NCI-H1048 (cell line): Measurements from ENCODE around the gene UCP2.

Experiments used
- DNase-seq: peaks from one replicate; lab custom pipeline; 2025; lab: John Stamatoyannopoulos, UW

UCP2 gene, protein sequence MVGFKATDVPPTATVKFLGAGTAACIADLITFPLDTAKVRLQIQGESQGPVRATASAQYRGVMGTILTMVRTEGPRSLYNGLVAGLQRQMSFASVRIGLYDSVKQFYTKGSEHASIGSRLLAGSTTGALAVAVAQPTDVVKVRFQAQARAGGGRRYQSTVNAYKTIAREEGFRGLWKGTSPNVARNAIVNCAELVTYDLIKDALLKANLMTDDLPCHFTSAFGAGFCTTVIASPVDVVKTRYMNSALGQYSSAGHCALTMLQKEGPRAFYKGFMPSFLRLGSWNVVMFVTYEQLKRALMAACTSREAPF

DNA sequence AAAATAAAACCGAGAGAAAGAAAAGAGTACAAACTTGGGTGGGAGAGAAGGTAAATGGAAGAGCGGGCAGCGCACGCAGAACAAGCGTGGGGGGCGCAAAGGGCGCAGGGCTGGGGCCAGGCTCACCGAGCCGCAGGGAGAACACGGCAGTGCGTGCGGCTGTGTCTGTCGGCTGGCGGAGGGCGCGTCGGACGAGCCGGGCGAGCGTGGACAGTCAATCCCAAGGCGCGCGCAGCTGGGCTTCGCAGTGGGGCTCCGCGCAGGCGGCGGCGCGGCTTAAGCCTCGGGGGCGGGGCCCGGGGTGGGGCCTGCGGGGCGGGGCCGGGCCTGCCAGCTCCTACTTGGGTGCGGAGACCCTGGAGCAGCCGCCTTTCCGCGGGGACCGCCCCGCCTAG is at the start of gene UCP2:
TSS of gene UCP2 (minus strand) at position 249 of the 395 bp plus-strand sequence. CDS start 4,465 bp downstream, outside the sequence.
- peak; percentile 58 for DNase-seq

DNA sequence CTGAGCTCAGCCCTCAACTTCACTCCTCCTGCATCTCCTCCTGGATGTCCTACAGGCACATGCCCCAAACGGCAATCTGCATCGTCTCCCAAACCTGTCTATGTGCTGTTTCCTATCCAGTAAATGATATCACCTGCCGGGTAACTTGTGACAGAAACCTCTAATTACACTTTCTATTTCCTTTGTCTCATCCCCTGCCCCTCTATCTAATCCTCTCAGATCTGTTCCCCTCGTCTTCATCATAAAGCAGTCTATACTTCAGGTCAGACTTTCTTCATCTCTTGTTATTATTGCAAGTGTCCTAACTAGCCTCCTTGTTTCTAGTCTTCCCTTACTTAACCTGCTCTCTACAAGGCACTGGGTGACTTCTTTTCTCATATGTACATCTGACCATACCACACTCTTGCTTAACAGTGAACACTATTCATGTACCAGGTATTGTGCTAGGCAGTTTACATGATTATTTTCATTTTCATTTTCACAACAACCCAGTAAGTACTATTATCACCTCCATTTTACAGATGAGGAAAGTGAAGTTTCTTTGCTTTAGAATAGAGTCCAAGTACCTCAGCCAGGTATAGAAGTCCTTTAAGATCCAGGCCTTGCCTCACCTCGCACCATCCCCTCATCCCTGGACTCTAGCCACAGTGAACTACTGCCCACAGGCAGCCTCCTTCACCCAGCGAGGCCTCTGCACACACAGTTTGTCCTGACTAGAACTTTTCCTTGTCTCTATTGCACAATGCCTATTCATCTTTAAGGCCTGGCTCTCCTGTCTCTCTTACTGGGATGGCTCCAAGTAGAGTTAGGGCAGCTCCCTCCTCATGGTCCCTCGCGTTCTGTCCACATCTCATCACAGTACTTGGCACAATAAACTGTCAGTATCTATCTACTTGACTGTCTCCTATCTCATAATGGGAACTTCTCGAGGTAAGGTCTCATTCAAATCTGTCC is 48.4 kb upstream of the UCP2 start:
- no peak for DNase-seq

DNA sequence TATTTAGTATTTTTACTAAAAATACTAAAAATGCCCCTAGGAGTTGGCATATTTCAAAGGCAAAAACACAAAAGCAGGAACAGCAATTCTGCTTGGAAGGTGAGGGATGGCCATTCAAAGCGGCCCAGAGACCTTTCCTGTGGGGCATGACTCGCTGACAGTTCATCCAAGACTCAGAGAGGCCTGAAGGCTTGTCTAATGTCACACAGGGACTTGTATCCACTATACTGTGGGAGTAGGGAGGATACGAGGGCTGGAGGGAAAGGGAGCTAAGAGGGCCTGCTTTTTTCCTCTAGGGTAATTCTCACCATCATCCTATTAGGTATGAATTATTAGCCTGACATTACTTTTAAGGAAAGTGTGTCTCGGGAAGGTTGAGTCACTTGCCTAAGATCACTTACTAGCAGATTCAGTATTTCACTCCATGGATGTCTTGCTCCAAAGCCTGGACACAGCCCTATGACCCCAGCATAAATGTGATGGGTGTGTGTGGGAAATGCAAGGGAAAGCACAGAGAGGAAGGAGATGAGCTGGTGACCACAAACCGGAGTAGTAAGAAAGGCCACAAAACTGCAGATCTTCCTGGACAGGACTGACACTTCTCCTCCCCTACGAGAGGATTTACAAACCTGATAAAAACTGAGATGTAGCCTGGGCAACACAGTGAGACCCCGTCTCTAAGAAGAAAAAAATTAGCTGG is 43.0 kb upstream of the UCP2 start:
- DNase-seq: no peak

DNA sequence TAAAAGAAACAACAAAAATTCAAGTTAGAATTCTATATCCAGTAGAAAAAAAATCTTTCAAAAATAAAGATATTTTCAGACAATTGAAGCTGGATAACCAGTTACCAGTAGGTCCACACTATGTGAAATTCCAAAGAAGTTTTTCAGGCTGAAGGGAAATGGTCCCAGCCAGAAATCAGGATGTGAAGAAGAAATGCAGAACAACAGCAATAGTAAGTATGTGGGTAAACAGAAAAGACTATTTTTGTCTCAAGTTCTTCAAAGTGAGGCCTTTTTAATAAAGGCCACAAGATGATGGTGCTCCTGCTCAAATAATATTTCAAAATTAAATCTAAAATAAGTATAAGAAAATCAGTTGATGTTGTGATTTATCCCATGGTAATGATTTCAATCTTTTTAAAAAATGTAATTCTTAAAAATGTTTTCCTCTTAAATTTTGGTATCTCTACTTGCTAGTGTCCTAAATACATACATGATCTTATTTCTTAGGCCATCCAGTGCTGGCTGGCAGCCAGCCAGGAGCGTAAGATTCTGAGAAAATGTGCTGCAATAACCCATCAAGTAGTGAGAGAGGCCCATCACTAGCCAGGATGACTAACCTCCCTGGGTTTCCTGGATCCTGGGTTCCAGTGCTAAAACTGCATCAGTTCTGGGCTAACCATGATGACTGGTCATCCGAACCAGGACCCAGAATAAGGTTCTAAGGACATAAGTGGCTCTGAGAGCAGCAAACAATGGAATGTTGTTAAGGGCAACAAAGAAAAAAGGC is 41.8 kb upstream of the UCP2 start:
- no peak for DNase-seq

DNA sequence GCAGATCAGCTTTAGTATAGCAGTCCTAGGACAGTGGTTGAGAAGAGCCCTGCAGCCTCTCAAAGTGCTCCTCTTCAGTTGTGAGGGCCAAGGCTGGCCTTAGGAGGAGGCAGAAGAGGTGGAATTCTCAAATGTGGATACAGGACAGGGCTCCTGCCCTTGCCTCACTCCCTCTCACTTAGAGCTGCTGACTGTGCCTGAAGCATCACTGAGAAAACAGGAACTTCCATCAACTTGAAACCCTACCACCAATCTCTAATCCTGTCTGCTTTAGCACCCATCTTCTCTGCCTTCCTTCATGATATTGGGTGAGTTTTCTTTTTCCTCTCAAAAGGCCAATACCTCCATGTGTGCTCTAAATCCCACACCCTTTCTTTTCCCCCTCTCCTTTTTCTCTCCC is 40.6 kb upstream of the UCP2 start:
- no peak for DNase-seq

DNA sequence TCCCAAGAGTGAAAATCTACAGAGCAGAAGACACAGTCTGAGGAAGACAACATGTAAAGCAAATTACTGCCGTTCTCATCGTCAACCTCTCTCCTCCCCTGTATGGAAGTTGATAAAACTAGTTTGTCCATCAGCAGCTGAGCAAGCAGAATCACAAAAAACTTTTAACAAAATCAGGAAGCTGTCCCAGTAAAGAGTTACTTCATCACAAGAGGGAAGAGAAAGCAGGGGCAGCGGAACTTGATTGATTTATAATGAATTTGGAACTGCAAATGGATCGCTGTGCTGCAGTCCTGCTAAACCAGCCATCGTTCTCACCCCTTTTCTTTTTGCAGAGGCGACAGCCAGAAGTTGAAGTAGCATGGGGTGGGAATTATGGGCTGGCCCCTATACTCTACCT is 39.9 kb upstream of the UCP2 start:
- no peak for DNase-seq

DNA sequence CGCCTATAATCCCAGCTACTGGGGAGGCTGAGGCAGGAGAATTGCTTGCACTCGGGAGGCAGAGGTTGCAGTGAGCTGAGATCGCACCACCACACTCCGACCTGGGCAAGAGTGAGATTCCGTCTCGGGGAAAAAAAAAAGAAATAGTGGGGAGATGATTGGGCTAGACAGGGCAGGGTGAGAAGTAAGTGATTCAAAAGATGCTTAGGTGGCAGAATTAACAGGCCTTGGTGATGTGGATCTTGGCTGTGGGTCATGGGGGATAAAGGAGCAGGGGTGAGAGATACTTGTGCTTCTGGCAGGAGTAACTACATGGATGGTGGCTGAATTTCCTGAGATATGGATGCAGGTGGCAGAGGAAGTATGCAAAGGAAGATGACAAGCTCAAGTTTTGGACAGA is 39.4 kb upstream of the UCP2 start:
- DNase-seq: no peak

DNA sequence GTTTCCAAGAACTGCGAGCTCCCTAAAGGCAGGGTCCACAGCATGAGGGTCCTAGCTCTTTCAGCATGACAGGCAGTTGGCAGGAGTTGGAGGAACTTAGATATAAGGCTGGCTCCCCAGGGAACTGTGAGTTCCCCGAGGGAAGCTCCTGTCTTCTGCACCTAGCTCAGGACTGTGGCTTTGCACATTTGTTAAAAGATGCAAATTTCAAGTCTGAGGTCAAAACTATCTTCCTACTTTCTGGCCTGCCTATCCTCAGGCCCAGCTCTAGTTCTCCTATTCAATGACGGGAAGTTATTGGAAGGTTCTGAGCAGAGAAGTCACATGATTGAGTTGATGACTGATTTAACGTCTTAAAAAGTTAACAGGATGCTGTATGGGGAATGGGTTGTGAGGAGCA is 37.9 kb upstream of the UCP2 start:
- DNase-seq: no peak

DNA sequence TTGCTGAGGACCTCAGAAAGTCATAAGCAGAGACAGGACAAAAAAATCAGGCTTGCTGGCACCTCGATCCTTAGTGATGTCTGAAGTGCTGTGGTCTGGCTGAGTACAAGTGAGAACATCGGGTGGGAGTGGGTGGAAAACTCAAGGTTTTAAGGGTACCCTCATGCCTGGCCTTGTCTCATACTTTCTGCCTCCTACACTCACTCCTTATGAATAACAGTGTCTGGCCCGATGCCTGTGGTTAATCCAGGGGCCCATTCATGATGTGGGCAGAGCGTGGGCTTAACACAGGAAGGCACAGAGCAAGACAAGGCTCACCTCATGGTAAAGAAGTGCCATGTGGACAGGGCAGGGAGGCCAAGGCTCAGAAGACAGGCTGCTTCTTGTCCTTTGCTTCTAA is 37.2 kb upstream of the UCP2 start:
- no peak for DNase-seq

DNA sequence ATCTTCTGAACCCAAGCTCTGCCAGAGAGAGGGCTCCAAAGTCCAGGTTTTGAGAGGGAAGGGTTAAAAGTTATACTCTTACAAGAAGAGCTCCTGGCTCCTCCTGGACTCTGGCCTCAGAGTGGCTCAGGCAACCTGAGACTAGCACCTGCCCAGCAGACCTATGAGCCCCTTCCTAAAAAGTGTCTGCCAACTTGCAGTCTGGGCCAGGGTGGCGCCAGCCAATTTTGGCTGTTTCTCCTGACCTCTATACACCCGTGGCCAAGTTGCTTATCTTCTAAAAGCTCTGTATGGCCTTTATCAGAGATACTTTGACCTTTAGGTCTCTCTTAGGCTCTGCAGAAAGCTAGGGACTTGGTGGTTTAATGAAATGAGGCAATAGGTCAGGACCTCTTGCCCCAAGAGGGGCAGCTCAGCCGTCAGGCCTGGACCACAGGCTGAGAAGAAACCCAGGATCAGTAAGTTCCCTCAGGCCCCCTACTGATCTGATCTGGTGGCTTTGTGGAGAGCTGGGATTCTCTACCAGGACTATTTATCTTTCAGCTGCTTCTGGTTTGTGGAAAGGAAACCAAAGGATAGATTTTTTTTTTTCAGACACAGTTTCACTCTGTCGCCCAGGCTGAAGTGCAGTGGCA is 36.6 kb upstream of the UCP2 start:
- DNase-seq: no peak

DNA sequence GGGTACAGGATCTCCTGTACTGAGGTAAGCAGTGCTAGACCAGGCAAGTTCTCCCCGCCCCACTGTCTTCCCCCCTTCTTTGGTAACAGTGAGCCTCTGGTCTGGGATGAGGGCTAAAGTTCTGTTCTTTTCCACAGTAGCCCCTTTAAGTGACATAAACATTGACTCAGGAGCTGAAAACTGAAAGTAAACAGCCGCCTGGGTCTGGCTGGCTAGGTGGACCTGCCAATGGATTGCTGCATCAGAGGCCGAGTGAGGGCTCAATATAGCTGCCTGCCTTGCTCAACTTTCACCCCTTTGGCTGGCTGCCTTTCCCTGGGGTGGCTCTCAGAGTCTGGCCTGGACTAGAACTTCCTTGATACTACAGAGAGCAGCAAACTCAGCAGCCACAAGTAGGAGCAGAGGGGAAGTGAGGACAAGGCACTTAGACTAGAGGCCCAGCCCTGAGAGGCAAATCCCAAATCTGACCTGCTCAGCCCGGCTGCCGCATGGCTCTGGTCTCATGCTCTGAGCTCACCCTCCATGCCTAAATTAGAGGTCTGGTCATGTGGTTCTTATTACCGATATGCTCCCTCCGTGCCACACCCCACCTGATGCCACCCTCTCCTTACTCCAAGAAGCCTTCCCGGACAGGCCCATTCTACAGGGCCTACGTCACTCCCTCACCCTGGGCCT is 35.8 kb upstream of the UCP2 start:
- DNase-seq: no peak

DNA sequence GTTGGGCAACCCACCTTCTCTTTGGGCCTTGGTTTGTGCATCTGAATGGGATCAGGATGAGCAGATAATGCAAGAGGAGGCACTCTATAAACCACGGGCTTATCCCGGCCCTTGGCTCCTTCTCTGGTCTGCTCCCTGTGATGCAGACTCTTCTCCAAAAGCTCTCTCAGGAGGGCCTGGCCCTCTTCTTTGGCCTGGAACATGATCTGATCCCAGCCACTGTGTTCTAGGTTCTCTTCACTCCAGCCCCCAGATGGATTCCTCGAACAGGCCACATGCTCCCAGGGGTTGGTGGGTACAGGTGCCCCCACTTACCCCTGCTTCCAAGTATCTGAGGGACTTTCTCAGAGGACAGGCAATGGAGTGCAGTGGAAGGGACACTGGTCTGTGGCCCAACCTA is 35.0 kb upstream of the UCP2 start:
- DNase-seq: no peak

DNA sequence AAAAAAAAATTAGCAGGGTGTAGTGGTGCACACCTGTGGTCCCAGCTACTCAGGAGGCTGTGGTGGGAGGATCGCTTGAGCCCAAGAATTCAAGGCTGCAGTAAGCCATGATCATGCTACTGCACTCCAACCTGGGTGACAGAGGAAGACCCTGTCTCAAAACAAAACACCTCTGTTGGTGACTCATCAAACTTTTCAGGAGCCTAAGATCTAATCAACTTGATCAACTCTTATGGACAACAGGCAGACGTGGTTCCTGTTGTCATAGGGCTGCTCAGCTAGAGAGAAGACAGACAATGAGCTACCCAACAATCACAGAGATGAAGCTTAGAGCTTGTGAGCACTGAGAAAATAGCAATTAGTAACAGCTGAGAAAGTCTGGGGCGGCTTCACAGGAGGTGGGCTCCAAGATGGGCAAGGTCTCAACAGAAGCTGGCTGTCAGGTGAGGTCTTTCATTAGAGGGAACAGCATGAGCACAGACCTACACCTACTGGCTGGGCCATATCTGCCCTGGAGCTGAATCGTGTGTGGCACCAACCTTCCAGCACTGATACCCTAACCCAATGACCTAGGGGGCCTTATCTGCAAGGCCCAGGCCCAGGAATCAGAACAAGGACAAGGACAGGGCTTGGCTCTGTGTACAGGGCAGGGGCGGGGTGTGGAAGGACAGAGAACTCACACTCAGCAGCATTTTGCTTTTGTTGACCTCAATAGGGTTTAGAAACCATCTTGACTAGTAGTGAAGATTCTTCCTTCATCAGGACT is 33.5 kb upstream of the UCP2 start:
- DNase-seq: no peak

DNA sequence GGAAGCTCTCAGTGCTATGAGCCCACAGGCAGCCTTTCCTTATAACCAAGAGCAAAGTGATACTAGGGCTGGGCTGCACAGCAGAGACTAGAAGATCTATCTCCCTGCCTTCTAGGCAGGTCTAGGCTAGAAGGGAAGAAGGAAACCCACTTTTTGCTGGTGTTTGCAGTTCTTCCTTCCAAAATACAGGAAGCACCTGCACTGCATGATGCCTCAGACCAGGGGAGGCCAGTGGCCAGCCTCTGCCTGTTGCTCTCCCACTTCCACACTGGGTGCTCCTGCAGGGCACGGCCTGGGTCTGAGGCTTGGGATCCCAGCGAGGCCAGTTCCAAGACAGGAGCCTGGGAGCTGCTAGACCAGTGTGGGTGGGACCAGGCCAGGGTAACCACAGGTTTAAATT is 32.2 kb upstream of the UCP2 start:
- DNase-seq: no peak

DNA sequence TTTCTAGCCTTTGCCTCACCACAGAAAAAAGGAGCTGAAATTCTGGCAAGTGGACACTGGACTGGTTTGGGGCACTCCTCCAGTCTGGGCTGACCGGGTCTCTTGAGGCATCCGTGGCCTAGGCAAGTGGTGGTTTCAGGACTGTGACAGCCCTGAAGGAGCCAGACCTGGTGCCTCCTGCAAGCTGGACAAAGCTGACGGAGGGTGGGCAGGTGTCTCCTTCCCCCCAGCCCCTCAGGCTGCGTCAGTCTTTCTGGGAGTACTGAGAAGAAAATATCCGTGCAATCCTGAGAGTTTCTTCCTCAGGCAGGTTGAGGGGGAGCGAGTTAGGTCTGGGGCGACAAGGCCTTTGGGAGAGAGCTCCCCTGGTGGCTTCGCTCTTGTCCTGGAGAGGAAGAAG is 30.5 kb upstream of the UCP2 start:
- DNase-seq: no peak

DNA sequence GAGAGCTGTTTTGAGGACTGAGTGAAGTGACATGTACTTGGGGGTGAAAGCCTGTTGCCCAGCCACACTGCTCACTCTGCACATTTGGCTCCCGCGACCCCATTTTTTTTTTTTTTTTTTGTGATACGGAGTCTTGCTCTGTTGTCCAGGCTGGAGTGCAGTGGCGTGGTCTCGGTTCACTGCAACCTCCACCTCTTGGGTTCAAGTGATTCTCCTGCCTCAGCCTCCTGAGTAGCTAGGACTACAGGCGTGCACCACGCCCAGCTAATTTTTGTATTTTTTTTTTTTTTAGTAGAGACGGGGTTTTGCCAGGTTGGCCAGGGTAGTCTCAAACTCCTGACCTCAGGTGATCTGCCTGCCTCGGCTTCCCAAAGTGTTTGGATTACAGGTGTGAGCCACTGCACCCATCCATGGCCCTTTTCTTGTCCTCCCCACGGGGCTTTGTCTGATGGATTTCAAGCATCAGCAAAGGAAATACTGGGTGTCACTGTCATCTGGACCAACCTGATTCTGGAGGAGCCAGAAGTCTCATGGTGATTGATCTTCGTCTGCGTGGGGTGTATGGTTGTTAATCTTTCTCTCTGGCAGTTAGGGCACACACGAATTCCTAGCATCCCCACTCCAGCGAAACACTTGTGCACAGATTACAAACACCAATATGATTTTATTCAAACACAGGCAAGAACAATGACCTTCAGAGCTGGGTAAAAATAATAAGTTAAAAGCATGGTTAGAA is 29.6 kb upstream of the UCP2 start:
- no peak for DNase-seq

DNA sequence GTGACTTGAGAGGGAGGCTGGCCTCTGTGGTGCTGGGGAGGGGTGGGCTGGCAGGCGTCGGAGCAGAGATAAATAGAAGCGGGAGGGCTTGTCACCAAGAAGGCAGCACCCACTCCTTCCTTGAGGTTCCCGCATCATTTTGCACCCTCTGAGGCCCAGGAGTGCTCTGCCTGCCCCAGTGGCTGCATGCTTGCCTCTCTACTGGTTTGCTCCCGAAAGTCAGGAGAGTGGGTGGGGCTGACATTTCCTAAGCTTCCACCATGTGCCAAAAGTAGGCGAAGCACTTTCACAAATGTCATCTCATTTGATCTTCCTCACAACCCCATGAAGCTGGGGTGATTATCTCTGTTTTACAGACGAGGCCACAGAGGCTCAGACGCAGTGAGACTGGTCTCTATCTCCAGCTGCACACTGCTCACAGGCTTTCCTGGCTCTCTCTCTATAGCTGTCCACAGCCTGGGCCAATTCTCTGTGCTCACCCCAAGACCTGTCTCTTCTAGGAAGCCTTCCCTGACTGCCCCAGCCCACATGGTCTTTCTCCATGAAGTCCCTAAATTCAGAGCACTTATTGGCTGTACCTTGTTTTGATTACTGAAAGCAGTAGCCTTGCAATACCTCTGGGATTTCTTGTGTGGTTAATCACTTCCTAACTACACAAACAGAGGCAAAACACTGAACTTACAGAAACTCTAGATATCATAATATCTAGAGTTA is 28.9 kb upstream of the UCP2 start:
- no peak for DNase-seq
